Subcutaneous adipose tissue (tissue), 4 donors: ENCODE data around the gene ULBP2. TPM values are rescaled to one million over a fixed set of nuclear protein-coding genes. Genes with fewer than 3 reads are reported as not detected.

Experiments used
- total RNA-seq, 4 donors: library from RNA; depleted of rRNA; stranded (reverse); fragments of >200 nt; gene quantifications; one replicate each; pipeline ENCODE4 v1.1.0, GENCODE V29; 2016
- TF ChIP-seq, protein P1 (sequence below): fragments of 450-650 bp; IDR thresholded peaks from one replicate; pipeline ENCODE4 v1.5.1; 2016; ENCODE audit warnings: low read depth, mild to moderate bottlenecking, control low read depth, antibody characterized with exemption, moderate library complexity

The ULBP2 gene
- total RNA-seq, 4 donors from 2014 or later: 0.34 to 4.1 (median 0.60) TPM

DNA sequence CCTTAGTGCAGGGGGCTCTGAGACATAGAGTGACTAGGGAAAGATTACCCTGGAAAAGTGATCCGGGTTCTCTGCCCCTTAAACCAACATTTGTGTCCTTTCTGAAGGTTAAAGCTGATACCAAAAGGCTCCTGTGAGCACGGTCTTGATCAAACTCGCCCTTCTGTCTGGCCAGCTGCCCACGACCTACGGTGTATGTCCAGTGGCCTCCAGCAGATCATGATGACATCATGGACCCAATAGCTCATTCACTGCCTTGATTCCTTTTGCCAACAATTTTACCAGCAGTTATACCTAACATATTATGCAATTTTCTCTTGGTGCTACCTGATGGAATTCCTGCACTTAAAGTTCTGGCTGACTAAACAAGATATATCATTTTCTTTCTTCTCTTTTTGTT, 6.8 kb downstream of the ULBP2 start:
- TF ChIP-seq, protein P1, sequence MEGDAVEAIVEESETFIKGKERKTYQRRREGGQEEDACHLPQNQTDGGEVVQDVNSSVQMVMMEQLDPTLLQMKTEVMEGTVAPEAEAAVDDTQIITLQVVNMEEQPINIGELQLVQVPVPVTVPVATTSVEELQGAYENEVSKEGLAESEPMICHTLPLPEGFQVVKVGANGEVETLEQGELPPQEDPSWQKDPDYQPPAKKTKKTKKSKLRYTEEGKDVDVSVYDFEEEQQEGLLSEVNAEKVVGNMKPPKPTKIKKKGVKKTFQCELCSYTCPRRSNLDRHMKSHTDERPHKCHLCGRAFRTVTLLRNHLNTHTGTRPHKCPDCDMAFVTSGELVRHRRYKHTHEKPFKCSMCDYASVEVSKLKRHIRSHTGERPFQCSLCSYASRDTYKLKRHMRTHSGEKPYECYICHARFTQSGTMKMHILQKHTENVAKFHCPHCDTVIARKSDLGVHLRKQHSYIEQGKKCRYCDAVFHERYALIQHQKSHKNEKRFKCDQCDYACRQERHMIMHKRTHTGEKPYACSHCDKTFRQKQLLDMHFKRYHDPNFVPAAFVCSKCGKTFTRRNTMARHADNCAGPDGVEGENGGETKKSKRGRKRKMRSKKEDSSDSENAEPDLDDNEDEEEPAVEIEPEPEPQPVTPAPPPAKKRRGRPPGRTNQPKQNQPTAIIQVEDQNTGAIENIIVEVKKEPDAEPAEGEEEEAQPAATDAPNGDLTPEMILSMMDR: no peak

DNA sequence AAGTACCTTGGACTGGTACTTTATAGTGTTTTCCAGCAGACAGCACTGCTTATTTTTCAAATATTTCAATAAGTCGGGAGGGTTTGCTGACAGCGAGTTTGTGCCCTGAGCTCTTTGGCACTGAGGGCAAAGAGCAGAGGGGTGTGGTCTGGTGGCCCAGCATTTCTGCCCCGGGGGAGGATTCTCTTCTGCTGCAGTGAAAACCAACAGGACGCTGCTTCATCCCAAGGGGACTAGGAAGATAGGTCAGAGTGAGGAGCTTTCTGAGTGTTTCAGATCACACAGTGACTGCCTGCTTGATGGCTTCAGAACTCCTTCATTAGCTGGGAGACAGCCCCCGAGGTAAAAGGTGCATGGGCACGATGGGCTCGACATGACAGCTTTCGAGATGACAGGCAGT, 8.6 kb downstream of the ULBP2 start:
- TF ChIP-seq, protein P1: no peak

- TF ChIP-seq, protein P1: no peak
Observed at GRCh38 chr6:149951096-149951495, 9.3 kb downstream of the ULBP2 start.

- TF ChIP-seq, protein P1: no peak
Observed at GRCh38 chr6:149951626-149952025, 9.8 kb downstream of the ULBP2 start.

- TF ChIP-seq, protein P1: no peak
Observed at GRCh38 chr6:149960488-149960887, 18.7 kb downstream of the ULBP2 start.

DNA sequence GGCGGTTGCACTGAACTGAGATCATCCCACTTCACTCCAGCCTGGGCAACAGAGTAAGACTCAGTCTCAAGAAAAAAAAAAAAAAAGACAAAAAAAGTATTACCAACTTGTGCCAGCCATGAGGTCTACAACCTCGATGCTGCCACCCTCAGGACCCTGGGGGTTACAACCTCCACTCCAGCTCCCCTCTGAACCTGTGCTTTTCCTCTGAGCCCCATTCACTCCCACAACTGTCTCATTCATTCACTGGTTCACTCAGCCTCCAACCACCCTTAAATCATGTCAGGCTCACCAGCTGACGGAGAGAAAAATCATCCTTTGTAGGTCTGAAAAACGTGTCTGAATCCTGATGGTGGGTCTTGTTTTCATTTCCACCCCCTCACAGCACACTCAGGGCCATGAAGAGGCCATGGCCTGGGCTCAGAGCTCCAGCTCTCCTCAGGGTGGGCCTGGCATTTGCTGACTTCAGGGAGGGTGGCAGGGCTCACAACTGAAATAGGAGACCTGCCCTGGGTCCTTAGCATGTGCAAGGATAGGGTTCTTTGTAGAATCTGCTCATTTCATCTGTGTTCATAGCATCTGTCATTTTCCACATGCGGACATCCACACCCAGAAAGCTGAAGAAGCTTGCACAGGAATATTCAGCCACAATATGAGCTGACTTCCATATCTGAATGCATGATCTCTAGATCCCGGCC, 20.1 kb downstream of the ULBP2 start:
- TF ChIP-seq, protein P1: no peak

GRCh38 chr6:149962461-149963211, 20.8 kb downstream of the ULBP2 start:
- TF ChIP-seq, protein P1: no peak
